ENCODE data around the gene PTGS2. TPM values are rescaled to one million over a fixed set of nuclear protein-coding genes. Genes with fewer than 3 reads are reported as not detected.
"Not testable (repeated sequence)": the region's sequence is repeated elsewhere in the genome, so short reads cannot be mapped to it uniquely, and the experiment has no call there.

Gene PTGS2
- polyA plus RNA-seq, 1 of the 3 experiments (the other 2 are of a cell fraction), result 6.3 TPM

- Histone ChIP-seq H3K9ac (no peak overlapping the region), H3K27me3 (ENCODE audit: insufficient read depth) (no peaks in the 10 kb centered on the region), H3K4me3 (ENCODE audit: low read depth in 2 of 2, low read length in 1 of 2) (no peak overlapping the region), H3K36me3 (replicated peaks in 1 of 2; ENCODE audit: control insufficient read depth in 1 of 2, insufficient read depth in 2 of 2, low read length in 1 of 2) (no peaks in the 10 kb centered on the region), H4K20me1 (ENCODE audit: insufficient read depth) (no peaks in the 10 kb centered on the region), H2AFZ (ENCODE audit: low read depth) (peak overlapping the region; percentile 31; the same call in 1 of the 2 replicates), H3K4me2 (no peak overlapping the region), H3K79me2 (ENCODE audit: insufficient read depth) (no peaks in the 10 kb centered on the region), H3K27ac (ENCODE audit: low read depth in 2 of 2, low read length in 1 of 2) (no peak overlapping the region), H3K9me2 (no peaks in the 10 kb centered on the region), H3K9me3 (no peaks in the 10 kb centered on the region), H3F3A (replicated peaks; ENCODE audit: insufficient read depth) (no peaks in the 10 kb centered on the region), H3K4me1 (ENCODE audit: control insufficient read depth in 1 of 2, insufficient read depth in 2 of 2, low read depth in 1 of 2, low read length in 1 of 2) (no peaks in the 10 kb centered on the region)
- no peak for DNase-seq
- ChIA-PET CTCF (no interaction called here), POLR2A (no interaction called here)
- TF ChIP-seq FOSL2 (IDR thresholded peaks at IDR 0.05; ENCODE audit: borderline replicate concordance, low read depth), result no peak
- 25% methylated on average over 2 of the region's 2 CpGs for WGBS (ENCODE audit: low lambda C conversion rate)
These were observed 26.9 kb downstream of the PTGS2 start for GRCh38 chr1:186653312-186653711.

- no peak for DNase-seq
- Histone ChIP-seq H3K9me3 (no peaks in the 10 kb centered on the region), H3K79me2 (ENCODE audit: insufficient read depth) (no peaks in the 10 kb centered on the region), H3K36me3 (replicated peaks in 1 of 2; ENCODE audit: control insufficient read depth in 1 of 2, insufficient read depth in 2 of 2, low read length in 1 of 2) (no peaks in the 10 kb centered on the region), H3K9me2 (no peaks in the 10 kb centered on the region), H2AFZ (ENCODE audit: low read depth) (no peak overlapping the region), H3K27me3 (ENCODE audit: insufficient read depth) (no peaks in the 10 kb centered on the region), H3K4me2 (no peak overlapping the region), H3K4me1 (ENCODE audit: control insufficient read depth in 1 of 2, insufficient read depth in 2 of 2, low read depth in 1 of 2, low read length in 1 of 2) (no peaks in the 10 kb centered on the region), H3K4me3 (ENCODE audit: low read depth in 2 of 2, low read length in 1 of 2) (no peak overlapping the region), H3K9ac (no peak overlapping the region), H3F3A (replicated peaks; ENCODE audit: insufficient read depth) (no peaks in the 10 kb centered on the region), H3K27ac (ENCODE audit: low read depth in 2 of 2, low read length in 1 of 2) (no peak overlapping the region), H4K20me1 (ENCODE audit: insufficient read depth) (no peaks in the 10 kb centered on the region)
- no peak for TF ChIP-seq POLR2AphosphoS5 (IDR thresholded peaks at IDR 0.05; ENCODE audit: low read depth, low read length)
- TF ChIP-seq RCOR1 (IDR thresholded peaks at IDR 0.05; ENCODE audit: low read length), result no peak
- TF ChIP-seq REST (IDR thresholded peaks at IDR 0.05; ENCODE audit: low read depth, low read length), result no peak
- TF ChIP-seq EP300 (IDR thresholded peaks at IDR 0.05; ENCODE audit: borderline replicate concordance in 1 of 2, low read depth in 1 of 2, low read length in 1 of 2), result no peak
- no peak for TF ChIP-seq CTCF (IDR thresholded peaks at IDR 0.05)
- TF ChIP-seq PBX3 (IDR thresholded peaks at IDR 0.05), result no peak
- POLR2A ChIA-PET, result no interaction called here
- WGBS (ENCODE audit: low lambda C conversion rate), result 43% methylated on average over 4 of the region's 4 CpGs
- CTCF ChIA-PET, result no interaction called here
These were observed 31.6 kb downstream of the PTGS2 start for GRCh38 chr1:186648613-186649012.

GRCh38 chr1:186647985-186648384 is 32.2 kb downstream of the PTGS2 start:
- H3K27me3 ChIP-seq (ENCODE audit: insufficient read depth); H3K9me2 ChIP-seq; H3K27ac ChIP-seq (ENCODE audit: low read depth in 2 of 2, low read length in 1 of 2); H3F3A ChIP-seq (replicated peaks; ENCODE audit: insufficient read depth); H3K4me1 ChIP-seq (ENCODE audit: control insufficient read depth in 1 of 2, insufficient read depth in 2 of 2, low read depth in 1 of 2, low read length in 1 of 2); CTCF ChIA-PET; H3K36me3 ChIP-seq (replicated peaks in 1 of 2; ENCODE audit: control insufficient read depth in 1 of 2, insufficient read depth in 2 of 2, low read length in 1 of 2); DNase-seq; H3K9ac ChIP-seq; H3K79me2 ChIP-seq (ENCODE audit: insufficient read depth); H3K4me2 ChIP-seq; H3K4me3 ChIP-seq (ENCODE audit: low read depth in 2 of 2, low read length in 1 of 2); H3K9me3 ChIP-seq; POLR2A ChIA-PET; H4K20me1 ChIP-seq (ENCODE audit: insufficient read depth); H2AFZ ChIP-seq (ENCODE audit: low read depth): not testable (repeated sequence)
- 76% methylated on average over 4 of the region's 4 CpGs for WGBS (ENCODE audit: low lambda C conversion rate)

Measured in SK-N-SH (cell line).